ENCODE measurements around the gene TBC1D14.

TBC1D14 gene

DNA sequence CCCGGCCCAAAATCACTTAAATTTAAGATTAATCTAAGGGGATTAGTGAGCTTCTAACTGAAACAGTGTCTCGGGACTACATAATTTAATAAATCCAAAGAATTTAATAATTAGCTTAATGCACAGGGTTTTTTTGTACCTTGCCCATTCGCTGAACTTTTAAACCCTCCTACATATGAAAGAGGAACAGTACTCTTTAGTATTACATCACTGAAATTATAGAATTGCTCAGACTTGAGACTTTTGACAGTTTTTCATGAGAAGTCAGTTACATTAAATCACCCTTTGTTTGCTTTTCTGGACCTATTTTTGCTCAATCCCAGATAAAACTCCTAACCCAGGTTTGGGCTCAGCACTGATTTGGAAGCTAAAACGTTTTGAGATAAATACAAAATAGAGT lies 131.1 kb downstream of the TBC1D14 start:
- DNase-seq (ENCODE audit: low read depth, low spot score), result no peak

DNA sequence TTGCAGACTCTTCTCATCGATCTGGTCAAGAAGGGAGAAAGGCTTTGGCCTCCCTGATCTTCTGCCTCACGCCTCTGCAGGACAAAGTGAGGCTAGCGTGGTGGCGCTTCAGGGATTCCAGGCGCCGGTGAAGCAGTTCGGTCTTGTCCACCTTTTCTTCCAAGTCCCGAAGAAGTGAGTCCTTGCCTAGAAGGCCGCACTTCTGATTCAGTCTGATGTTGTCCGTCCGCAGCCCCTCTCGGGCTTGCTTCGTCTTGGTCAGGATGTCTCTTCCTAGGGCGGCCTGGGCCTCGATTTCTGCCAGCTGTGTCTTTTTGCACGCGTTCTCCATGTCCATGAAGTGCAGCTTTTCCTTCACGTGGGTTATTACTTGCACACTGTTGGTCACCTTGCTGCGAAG lies 131.6 kb downstream of the TBC1D14 start:
- DNase-seq (ENCODE audit: low read depth, low spot score), result no peak

DNA sequence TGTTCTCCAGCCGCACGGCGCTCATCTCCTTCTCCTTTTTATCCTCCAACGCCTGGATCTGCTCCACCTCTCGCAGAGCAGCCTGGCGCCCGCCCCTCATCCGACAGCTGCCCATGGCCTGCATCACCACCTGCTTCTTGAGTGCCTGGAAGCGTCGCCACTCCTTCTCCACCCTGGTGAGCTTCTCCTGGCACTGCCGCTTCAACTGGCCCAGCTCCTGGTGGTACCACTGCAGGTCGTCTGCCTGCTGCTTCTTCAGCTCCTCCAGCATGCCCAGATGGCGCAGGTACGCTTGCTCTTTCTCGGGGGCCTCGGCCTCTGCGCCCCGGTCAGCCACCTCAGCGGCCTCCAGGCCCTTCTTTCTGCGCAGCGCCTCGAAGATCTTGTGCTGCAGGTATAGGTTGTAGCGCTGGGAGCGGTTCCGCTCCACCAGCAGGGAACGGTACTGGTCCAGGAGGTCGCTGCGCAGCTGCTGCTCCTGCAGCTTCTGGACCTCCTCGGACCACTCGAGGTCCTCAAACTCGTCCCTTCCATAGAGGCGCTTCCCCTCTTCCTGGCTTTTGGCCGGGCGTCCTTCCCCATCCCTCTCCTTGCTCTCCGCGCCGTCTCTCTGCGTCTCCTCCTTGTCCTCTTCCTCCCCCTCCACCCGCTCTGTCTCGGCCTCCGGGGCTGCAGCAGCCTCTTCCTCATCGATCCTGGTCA lies 132.3 kb downstream of the TBC1D14 start:
- DNase-seq (ENCODE audit: low read depth, low spot score), result no peak

DNA sequence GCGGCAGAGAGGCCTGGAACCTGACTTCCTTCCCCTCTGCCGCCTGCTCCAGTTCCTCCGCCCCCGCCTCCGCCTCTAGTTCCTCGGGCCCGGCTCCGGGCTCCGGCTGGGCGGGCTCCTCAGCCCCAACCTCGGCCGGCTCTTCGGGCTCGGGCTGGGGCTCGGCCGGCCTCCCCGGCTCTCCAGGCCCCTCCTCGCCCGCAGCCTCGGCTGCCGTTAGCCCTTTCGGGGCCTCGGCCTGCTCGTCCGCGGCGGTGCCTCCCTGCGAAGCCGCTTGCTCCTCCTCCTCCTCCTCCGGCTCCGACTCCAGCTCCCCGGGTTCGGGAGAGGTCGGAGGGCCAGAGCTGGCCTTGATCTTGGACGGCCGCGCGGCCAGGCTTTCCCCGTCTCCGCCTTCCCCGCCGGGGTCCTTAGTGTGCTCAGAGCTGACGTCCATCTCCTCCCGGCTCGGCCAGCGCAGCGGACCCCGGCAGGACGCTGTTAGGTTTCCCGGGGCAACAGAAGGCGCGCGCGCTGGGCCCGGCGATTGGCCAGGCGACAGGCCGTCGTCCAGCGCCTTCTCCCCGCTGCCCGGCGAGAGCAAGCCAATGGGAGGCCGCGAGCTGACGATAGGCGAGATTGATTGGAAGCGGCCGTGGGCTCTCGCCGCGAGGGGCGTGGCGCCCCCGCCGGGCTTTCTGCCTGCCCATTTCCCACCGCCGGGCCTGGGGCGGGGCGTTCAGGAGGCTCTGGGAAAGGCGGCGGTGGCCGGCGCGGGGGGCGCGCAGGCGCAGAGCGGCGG lies 133.1 kb downstream of the TBC1D14 start:
- peak; percentile 86 for DNase-seq (ENCODE audit: low read depth, low spot score)

DNA sequence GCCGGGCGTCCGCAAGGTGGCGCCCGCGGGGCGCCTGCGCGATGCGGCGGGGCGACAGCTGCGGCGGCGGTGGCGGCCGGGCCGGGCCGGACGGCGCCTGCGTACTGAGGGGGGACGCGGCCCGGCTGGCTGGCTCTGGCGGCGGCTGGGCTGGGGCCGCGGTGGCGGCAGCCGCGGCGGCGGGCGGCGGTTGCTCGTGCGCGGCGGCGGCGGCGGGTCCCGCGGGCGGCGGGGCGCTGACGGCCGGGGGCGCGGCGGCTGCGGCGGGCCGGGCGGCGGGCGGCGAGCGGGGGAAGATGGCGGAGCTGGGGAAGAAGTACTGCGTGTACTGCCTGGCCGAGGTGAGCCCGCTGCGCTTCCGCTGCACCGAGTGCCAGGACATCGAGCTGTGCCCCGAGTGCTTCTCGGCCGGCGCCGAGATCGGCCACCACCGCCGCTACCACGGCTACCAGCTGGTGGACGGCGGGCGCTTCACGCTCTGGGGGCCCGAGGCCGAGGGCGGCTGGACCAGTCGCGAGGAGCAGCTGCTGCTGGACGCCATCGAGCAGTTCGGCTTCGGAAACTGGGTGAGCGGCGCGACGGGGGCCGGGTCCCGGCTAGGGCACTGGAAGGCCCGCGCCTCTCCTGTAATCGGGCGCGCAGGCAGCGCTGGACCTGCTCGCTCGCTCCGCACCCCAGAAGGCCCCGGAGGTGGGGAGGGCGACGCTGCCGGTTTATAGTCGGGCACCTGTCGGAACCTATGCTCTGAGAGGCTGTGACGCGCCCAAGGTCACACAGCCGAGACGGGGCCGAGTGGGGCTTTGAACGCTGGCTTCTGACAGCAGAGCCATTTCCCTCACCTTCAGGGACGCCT lies 133.9 kb downstream of the TBC1D14 start, which contains the start of gene TADA2B:
Gene TADA2B, plus strand, starts transcription at position 89 of the 853 bp plus-strand sequence. Its CDS starts 208 bp downstream, at position 297.
- DNase-seq (ENCODE audit: low read depth, low spot score), result peak; percentile 9

DNA sequence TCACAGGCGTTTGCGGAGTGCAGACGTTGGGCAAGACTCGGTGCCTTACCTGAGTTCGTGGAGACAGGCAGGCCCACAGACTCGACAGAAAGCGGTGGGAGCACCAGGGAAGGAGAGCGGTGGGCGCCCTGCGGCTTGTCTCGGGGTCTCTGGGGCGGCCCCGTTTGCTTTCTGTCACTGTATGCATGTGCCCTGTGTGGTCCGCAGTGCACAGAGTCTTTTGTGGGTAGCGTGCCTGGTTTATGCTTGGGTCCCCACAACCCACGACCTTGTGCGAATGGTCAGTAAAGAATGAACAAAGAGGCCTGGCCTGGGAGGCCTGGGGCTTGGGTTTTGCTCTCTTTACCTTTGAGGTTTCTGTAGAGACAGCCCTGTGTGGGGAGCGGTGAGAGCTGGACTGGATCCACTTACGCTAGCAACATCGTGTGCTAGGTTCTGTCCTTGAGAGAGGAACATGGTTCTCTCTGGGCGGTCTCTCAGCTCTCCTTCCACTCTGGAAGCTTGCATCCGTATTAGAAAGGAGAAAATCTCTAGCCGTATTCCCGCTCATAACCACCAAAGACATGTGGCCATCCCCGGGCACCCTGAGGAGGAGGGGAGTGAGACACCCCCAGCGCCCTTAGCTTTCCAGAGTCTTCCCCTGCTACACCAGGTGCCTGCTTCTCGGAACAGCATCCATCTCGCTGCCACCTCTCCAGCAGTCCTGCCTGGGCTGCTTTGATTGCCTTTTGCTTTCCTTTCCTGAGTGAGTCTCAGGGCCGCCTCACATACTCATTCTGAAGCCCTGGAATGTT lies 134.7 kb downstream of the TBC1D14 start:
- DNase-seq (ENCODE audit: low read depth, low spot score), result no peak

DNA sequence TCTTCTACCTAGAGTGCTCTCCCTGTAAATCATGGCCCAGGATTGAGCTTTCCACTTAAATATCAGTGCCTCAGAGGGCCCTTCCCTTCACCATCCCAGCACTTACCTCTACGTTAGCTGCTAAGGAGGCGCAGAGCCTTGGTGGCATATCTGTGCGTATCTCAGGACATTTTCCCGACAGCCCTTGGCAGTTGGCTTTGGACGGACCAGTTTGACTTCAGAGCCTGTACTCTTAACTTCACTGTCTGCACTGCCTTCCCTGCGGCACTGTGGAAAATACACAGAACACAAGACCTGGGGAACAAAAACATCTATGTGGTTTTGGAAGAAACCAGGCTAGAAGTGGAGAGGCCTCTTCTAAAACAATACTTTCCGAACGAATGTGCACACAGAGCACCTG lies 135.9 kb downstream of the TBC1D14 start:
- no peak for DNase-seq (ENCODE audit: low read depth, low spot score)

DNA sequence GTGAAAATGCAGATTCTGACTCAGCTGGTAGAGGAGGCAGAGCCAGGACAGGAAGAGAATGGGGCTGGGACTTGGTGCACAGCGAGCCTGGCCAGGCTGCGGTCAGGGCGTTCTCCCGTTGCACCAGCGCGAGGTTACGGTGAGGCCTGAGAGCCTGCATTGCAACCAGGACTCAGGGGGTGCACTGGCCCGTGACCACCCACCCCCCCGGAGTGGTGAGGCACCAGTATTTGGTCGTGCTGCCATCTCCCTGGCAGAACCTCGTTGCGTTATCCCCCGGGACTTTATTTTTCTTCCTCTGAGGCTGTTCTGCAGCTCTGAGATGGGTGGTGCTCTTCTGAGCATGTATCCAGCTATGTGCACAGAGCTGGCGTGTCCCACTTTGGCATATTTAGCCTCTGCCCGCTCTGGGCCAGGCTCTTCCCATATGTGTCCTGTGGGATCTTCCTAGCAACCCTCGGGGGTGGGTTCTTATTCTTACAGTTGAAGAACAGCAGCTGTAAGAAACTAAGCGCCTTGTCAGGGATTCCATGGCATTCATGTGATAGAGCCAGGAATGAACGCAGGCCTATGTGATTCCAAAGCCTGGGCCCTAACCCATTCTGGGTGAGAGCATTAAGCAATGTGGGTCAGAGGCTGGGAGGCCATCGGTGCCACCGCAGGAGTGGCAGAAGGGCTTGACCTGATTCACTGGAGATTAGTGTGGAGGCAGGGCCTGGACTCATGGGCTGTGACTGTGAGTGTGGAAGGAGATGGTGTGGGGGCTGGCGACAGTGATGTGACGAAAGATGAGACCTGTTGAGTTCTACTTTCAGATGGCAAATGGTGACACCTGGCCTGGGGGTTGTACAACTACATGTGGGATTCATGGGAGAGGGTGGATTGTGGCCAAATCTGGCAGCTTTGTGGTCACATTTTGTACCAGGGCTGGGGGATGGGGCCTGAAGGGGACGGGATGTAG lies 136.6 kb downstream of the TBC1D14 start:
- DNase-seq (ENCODE audit: low read depth, low spot score), result no peak

DNA sequence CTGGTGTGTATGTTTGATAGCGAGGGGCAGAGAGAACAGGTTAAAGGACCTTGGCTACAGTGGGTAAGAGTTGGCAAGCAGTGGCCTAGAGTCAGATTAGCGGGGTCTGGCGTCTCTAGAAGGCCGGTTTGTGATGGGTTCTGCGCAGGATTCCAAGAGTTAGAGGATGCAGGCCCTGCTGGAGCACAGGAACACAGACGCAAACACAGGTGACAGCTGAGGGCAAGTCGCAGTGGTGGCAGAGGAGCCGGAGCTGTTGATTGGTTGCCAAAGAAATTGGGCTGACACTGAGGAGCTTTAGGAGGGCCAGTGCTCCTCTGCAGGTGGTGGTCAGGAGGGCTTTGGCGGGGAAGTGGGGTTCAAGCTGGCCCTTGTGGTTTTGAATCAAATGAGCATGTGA lies 137.3 kb downstream of the TBC1D14 start:
- DNase-seq (ENCODE audit: low read depth, low spot score), result no peak

DNA sequence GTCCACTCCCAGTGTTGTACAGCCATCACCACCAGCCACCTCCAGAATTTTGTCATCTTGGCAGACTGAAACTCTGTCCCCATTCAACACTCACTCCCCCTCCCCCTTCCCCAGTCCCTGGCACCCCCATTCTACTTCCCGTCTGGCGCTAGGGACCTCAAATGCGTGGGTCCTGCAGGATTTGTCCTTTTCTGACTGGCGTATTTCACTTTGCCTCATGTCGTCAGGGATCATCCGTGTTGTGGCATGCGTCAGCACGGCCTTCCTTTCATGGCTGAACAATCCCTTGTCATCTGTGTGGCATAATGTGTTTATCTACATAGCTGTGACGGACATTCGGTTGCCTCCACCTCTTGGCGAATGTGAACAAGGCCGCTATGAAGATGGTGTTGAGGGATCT lies 139.0 kb downstream of the TBC1D14 start:
- DNase-seq (ENCODE audit: low read depth, low spot score), result no peak

DNA sequence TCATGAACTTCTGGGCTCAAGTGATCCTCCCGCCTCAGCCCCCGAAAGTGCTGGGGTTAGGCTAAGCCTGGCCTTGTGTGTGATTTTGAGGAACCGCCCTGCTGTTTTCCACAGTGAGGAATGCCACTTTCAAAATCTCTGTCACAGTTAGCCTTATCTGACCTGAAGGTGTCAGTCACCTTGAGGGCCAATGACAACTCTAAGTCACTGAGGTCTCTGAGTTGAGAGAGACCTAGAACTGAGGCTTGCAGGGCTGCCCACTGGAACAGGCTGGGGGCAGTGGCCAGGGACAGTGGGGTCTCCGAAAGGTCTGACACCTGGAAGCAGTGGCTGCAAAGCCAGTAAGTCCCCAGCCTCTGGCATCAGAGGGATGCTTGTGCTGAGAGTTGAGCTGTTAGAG lies 139.7 kb downstream of the TBC1D14 start:
- no peak for DNase-seq (ENCODE audit: low read depth, low spot score)

DNA sequence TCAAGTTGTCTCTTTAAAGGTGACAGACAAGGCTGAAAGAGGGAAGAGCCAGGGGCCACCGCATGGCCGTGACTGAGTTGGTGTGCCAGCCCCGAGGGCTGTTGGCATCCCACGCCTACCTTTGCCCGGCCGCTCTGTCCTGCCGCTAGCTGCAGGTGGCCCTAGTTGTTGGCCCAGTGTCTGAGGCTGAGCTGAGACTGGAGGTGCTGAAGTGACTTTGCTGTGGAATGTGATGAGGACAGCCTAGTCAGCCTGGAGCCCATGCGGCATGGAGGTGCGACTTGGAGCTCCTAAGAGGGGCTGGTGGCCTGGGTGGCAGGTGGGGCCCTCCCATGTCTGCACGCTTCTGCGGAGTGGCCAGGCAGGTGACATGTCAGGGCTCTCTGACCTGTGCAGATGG lies 140.1 kb downstream of the TBC1D14 start:
- DNase-seq (ENCODE audit: low read depth, low spot score), result no peak

DNA sequence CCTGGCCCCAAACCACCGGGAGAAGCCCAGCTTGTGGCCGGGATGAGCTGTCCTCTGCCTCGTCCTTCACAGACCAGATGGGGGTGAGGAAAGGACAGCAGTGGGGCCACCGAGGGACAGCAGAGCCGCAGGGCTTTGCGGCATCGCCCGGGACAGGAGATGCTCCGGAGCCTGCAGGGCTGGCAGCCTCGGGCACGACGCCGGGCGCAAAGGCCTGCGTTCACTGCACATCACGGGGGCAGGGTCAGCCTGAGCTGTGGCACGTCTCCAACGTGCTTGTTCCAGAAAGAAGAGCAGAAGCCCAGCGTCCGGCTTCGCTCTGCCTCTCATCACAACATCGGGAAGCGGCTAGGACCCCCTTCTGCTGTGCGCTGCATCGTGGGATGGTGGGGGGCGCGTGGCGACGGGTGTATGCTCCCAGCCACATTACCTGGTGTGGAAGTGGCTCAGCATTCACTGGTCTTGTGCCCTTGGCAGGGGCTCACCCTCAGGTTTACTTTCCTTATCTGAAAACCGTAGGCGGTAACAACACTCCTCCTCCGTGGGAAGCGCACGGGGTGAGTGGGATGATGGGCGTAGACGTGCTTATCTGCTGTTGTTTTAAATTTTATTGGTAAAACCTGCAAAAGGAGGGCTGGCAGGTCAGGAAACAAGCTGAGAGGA lies 141.0 kb downstream of the TBC1D14 start:
- DNase-seq (ENCODE audit: low read depth, low spot score), result no peak

DNA sequence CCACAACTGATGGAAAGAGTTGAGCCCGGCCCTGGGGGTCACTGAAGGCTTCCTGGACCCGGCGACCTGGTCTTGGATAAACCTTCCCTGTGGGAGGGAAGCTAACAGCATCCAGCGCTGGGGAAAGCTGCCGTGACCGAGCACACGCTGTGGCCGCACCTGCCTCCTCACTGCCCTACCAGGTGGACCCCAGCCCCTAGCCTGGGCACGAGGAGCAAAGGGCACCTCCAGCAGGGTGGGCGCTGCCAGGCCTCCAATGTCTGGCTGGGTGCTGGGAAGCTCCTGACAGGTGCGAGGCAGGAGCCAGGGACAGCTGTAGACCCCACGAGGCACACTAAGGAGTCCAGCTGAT lies 141.5 kb downstream of the TBC1D14 start:
- no peak for DNase-seq (ENCODE audit: low read depth, low spot score)

DNA sequence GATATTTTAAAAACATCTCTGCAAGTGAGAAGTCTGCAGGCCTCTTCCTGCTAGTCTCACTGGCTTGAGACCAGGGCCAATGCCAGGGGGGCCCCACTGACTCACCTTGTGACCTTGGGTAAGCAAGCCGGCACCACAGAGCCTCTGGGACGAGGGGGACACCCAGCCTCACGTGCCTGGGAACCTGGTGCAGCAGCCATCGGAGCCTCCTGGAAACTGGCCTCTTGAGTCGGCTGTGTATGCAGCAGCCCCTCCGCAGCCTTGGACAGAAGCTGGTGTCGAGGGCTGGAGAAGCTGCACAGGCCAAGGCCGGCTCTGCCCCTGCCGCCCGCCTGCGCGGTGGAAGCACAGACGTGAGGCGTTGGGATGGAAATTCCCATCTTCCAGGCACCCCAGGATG lies 142.3 kb downstream of the TBC1D14 start:
- no peak for DNase-seq (ENCODE audit: low read depth, low spot score)

DNA sequence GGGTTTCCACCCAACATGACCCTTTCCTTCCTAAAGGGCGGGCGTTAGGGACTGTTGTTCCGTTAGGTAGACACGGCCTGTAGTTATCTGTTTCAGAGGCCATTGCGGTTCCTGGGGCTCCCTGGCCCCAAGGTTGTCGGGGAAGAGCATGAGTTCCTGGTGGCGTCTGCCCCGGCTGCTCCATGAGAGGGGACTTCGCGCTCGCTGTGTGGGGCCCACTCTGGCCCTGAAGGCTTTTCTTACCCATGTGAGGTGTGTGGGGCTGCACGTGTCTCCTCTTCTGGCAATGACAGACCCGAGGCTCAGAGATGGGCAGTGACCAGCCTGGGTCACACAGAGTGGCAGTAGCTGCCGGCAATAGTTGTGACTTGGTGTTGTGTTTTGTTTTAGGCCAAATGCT lies 142.7 kb downstream of the TBC1D14 start:
- no peak for DNase-seq (ENCODE audit: low read depth, low spot score)

DNA sequence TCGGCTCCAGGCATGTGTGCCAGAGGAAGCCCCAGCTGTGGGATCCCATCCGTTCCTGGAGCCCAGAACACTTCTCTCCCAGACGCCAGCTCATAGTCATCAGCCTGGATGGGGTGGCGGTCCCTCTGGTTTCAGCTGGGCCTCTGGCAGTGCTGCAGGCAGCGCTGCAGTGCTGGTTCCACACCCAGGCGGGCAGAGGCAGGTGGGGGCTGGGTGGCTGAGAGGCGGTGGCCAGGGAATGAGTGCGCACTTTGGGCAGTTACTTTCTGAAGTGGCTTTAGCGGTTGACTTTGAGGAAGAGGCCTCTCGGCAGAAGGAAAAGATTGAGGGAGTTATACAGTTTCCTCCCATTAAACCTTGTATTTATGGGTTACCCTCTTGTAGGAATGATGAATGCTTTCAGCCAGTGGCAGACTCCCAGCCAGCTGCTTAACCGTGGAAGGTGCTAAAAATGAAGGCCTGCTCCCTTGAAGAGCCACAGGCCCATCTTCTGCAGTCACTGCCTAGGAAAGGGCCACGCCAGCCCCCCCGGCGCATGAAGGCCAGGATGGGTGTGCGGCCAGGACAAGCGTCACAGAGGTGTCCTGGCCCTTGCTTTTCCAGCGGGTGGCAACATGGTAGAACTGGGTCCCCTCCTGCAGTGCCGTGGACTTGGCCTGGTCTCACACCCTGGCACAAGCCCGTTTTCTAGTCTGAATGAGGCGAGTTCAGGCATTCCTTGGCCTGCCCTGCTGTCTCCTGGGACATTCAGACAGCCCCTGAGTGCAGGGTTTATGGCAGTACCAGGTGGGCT lies 143.5 kb downstream of the TBC1D14 start:
- no peak for DNase-seq (ENCODE audit: low read depth, low spot score)

DNA sequence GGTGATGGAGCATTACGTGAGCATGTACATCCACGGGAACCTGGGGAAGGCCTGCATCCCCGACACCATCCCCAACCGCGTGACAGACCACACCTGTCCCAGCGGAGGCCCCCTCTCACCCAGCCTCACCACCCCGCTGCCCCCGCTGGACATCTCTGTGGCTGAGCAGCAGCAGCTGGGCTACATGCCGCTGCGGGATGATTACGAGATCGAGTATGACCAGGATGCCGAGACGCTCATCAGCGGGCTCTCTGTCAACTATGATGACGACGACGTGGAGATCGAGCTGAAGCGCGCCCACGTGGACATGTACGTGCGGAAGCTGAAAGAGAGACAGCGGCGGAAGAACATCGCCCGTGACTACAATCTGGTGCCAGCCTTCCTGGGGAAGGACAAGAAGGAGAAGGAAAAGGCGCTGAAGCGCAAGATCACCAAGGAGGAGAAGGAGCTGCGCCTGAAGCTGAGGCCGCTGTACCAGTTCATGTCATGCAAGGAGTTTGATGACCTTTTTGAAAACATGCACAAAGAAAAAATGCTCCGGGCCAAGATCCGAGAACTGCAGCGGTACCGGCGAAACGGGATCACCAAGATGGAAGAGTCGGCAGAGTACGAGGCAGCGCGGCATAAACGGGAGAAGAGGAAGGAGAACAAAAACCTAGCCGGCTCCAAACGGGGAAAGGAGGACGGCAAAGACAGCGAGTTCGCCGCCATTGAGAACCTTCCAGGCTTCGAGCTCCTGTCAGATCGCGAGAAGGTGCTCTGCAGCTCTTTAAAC lies 144.7 kb downstream of the TBC1D14 start:
- no peak for DNase-seq (ENCODE audit: low read depth, low spot score)
